Activated T-cell treated with anti-CD3 and anti-CD28 coated beads for 48 hours (primary cell): ENCODE results near the gene SSNA1.

Experiments used
- DNase-seq: peaks from one replicate; pipeline ENCODE4 v3.0.0-alpha.2; 2020; ENCODE audit warnings: low read depth

The SSNA1 gene, protein sequence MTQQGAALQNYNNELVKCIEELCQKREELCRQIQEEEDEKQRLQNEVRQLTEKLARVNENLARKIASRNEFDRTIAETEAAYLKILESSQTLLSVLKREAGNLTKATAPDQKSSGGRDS

DNA sequence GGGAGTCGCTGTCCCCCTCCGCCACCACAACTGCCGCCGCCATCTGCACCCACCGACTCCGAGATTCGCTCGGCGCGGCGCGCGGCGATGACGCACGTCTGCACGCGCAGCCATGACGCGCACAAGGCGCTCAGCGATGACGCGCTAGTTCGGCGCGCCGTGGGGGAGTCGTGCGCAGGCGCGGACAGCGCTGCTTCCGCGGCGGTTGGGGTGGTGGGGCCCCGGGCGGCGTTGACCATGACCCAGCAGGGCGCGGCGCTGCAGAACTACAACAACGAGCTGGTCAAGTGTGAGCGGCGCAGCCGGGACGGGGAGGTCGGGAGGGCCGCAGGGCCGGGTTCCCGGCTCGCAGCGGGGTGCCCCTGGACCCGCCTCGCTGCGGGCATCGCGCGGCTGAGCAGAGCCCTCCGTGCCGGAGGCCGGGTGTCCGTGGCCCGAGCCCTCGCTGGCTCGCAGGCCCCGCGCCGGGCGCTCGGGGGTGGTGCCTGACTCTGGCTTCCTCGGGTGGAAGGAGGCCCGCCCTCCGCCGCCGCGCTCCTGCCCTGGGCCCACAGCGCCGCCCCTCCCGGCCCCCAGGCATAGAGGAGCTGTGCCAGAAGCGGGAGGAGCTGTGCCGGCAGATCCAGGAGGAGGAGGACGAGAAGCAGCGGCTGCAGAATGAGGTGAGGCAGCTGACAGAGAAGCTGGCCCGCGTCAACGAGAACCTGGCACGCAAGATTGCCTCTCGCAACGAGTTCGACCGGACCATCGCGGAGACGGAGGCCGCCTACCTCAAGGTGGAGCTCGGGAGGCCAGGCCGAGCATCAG, at the start of gene SSNA1, which contains the start of gene ANAPC2:
Gene SSNA1, plus strand, starts transcription at position 187 of the 807 bp plus-strand sequence. Its CDS starts 51 bp downstream, at position 238.
Gene ANAPC2, minus strand, starts transcription at position 71 of the 807 bp plus-strand sequence. Its CDS starts 28 bp downstream, at position 43.
- peak; percentile 97 for DNase-seq

DNA sequence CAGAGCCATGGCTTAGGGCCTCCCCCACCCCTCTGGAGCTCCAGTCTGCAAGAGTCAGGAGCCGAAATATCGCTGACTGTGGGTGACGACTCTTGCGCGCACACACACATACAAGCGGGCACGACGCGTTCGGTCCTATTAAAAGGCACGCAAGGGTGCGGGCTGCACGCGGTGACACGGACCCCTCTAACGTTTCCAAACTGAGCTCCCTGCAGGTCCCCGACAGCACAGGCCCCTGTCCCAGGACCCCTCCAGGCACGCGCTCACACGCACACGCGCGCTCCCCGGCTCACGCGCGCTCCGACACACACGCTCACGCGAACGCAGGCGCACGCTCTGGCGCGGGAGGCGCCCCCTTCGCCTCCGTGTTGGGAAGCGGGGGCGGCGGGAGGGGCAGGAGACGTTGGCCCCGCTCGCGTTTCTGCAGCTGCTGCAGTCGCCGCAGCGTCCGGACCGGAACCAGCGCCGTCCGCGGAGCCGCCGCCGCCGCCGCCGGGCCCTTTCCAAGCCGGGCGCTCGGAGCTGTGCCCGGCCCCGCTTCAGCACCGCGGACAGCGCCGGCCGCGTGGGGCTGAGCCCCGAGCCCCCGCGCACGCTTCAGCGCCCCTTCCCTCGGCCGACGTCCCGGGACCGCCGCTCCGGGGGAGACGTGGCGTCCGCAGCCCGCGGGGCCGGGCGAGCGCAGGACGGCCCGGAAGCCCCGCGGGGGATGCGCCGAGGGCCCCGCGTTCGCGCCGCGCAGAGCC, 49.6 kb upstream of the SSNA1 start, which contains the start of gene GRIN1:
Gene GRIN1, plus strand, starts transcription at position 433 of the 746 bp plus-strand sequence. CDS start 333 bp downstream, outside the sequence.
- DNase-seq = no peak

DNA sequence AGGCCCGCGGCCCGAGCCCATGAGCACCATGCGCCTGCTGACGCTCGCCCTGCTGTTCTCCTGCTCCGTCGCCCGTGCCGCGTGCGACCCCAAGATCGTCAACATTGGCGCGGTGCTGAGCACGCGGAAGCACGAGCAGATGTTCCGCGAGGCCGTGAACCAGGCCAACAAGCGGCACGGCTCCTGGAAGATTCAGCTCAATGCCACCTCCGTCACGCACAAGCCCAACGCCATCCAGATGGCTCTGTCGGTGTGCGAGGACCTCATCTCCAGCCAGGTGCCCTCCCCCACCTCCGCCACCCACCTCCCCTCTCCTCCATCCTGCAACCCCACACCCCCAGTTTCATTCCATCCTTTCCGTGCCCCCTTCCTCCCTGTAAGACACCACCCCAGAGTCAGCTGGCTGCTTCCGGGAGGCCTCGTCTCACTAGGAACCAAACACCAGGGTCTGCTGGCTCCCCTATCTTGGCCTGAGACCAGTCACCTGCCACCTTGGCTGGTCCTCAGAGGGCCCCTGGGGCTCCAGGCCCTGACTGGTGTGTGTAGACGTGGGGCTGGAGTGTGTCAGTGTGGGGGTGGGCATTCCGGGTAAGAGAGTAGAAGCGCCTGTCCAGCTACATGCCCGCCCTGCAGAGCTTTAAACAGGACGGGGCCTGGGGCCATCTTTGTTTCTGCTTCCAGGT, 48.9 kb upstream of the SSNA1 start:
- no peak for DNase-seq

DNA sequence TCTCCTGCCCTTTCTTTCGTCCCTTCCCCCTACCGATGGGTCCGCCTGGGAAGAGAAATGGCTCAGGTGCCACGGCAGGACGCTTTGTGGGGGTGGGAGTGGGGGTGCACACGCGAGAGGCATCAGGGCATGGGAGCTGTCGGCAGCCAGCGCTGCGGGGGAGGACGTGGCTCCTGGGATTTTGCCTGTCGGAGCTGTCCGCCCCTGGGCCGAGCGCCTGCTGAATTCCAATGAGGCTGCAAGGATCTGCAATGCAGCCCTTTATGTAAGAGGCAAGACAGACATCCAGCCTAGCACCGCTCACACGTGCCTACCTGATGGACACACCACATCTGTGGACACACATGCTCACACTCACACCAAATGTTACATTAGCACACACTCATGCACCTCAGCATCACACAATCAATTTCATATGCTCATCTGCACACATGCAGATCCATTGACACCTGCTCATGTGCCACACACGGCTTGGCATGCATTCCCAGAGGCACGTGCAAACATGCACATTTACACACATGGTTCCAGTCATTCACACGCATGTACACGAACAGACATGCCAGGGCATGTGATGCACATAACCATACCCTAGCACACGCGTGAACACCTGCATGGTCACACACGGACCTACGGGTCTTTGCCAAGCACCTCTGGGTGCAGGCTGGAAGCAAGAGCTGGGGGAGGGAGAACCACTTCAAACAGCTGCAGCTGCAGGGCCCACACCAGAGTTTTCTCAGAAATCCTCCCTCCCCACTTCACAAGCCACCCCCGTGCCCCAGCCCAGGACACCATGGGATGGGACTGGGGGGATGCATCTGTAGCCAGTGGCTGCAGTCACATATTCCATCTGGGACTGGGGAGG, 48.1 kb upstream of the SSNA1 start:
- DNase-seq = no peak

DNA sequence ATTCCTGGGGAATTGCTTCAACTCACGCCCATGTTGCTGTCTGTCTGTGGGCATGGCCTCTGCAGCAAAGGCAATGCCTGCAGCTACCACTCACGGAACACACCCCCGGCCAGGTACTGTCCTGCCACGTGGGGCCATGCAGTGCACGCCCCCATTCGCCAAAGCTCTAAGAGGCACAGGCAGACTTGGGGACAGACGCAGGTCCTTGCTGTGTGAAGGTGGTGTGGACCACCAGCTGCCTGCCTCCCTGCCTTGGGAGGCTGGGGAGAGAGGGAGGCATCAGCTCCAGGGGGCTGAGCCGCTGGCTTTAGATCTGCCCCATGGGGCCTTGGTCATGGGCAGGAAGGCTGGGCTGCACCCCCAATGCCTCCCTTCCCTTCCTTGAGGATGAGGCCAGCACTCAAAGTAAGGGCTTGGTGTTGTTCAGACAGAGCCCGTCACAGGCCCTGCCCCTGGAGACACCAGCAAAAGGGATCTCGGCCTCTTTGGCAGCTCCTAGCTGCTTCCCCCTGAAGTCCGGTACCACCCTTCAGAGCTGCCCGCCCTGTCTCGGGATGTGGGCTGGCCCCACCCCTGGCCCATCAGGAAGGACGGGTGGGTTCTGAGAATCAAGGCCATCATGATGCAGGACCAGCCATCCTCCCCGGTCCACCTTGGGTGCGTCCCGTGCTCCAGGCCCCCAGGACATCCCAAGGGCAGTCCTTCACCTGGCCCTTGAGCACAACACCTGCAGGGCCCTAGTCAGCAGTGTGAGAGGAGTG, 47.2 kb upstream of the SSNA1 start:
- no peak for DNase-seq

DNA sequence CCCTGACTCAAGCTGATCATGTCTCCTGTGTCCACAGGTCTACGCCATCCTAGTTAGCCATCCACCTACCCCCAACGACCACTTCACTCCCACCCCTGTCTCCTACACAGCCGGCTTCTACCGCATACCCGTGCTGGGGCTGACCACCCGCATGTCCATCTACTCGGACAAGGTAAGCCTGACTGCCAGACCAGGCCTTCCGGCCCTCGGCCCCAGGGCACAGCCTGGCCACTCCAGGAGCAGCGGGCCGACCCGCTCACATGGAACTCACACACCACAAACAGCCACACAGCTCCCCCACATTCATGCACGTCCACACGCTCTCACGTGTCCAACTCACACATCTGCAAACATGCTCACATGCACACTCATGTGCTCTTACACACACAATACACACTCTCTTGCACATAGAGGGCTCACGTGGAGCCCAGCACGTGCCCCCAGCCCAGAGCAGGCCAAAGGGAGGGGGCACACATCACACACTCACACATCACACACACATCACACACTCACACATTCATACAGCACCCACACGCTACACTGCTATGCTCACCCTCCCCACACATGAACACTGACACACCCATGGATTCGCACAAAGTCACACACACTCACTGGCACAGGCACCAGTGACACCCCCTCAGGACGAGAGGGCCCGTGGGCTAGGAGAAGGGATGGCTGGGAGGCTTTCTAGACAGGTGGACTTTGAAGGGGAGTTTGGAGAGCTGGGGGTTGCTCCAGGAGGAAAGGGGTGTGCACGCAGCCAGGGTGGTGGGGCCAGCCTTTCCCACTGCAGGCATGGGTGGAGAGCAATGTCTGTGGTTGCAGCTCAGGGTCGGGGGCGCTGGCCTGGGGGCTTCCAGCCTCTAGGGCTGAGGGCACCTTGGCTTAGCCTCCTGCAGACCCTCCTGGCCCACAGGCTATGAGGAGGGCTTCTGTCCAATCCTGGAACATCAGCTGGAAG, 46.2 kb upstream of the SSNA1 start:
- DNase-seq = no peak

DNA sequence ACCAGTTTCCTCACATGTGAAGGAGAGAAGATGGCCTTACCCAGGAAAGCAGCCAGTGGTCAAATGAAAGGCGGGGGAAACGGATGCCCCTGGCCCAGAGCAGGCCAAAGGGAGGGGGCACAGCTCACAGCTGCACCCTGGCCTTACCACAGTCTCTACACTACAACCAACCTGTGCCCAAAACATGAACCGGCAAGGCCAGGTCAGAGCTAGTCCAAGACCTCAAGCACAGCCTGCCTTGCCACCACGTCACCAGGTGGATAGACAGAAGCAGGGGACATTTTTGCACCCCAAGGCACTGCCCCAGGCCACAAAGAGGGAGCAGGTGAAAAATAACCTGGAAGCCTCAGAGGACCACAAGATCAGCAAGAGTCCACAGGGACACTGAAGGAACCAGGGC, 45.0 kb upstream of the SSNA1 start:
- DNase-seq = no peak

DNA sequence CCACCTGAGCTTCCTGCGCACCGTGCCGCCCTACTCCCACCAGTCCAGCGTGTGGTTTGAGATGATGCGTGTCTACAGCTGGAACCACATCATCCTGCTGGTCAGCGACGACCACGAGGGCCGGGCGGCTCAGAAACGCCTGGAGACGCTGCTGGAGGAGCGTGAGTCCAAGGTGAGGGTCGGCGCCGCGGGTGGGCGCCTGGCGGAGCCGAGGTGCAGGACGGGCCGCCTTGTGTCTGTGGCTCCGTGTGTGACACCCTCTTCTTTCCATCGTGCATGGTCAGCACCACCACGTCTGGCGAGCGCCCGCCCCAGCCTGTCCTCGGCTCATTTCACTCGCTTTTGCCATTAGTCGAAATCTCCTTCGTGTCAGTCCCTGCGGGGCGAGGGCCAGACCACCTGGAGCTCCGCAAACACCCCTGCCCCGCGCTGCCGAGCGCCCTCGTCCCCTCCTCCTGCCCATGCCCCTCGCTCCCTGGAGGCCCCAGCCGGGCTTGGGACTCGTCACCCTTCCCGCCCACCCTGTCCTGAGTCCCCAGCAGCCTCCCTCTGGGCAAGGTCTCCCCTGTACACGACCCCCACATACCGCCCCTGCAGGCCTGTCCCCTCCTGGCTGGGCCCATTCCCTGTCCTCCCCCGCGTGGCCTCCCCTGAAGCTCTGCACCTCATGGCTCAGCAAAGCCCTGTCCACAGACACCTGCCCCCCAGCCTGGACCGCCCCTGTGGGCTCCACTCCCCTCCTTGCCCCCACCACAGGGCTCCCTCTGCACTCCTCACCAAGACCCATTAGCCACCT, 42.5 kb upstream of the SSNA1 start:
- no peak for DNase-seq

DNA sequence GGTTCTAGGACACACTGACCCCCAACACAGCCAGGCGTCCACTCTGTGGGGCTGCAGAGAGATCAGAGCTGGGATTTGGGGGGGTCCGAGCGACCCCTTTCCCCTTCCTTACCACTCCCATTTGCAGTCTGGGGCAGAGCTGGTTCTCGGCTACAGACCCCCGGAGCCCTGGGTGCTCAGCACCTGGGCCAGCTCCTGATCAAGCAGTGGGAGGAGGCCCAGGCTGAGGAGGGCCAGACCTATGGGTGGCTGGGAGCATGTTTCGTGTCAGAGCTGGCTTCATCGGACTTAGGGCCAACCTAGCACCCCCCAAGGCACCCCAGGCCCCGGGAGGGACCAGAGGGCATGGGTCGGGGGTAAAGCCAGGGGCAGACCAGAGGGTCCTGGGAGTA, 42.0 kb upstream of the SSNA1 start:
- DNase-seq = no peak

DNA sequence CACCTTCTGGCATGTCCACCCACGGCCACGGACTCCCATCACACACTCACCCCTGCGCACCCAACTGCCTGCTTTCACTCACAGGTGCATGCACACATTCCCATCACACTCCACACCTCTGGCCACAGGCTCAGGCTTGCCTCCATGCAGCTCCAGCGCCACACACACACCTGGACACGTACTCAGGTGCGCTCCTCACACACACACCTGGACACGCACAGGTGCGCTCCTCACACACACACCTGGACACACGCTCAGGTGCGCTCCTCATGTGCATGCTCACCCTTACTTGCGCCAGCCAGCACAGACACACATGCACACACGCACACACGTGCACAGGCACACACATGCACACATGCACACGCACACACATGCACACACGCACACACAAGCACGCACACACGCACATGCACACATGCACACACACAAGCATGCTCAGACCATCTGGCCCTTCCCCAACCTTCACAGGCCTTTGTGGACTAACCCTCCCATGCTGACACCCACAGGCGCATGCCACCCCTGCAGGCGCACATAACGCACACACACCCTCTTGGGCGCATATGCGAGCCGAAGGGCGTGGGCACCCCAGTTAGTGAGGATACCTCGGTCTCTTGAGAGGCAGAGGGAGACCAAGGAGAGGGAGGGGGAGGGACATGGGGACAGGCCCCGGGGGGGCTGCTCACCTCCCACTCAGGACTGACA, 41.2 kb upstream of the SSNA1 start:
- no peak for DNase-seq

DNA sequence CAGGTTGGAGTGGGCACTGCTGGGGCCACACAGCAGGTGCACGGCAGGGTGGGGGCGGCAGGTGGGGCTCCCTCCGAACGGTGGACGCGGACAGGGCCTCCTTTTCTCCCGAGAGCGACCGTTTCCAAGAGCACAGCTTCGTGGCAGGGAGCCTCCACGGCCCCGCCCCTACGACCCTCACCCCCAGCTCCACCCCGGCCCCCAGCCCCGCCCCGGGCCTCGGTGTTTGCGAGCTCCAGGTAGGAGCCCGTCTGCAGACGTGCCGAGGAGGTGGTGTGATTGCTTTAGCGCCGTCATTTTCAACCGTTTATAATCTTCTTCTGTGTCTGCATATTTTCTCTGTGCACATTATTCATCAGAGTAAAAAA, 40.7 kb upstream of the SSNA1 start:
- DNase-seq = no peak

DNA sequence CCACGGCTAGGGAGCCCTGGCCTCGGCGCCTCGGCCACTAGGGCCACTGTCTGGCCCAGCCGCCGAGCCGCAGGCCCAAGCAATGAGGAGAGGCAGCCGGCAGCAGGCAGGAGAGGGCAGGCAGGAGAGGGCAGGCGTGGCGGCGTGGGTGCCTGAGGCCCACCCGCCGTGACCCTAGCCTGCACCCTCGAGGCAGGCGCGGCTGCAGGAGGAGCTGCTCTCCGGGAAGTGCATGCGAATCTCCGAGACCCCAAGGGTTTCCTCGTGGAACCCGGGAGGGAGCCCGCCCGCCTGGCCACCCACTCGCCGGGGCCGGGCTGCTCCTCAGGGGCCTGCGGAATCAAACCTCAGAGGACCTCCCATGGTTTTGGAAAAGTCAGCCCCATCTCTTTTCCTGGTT, 40.2 kb upstream of the SSNA1 start:
- DNase-seq = no peak

DNA sequence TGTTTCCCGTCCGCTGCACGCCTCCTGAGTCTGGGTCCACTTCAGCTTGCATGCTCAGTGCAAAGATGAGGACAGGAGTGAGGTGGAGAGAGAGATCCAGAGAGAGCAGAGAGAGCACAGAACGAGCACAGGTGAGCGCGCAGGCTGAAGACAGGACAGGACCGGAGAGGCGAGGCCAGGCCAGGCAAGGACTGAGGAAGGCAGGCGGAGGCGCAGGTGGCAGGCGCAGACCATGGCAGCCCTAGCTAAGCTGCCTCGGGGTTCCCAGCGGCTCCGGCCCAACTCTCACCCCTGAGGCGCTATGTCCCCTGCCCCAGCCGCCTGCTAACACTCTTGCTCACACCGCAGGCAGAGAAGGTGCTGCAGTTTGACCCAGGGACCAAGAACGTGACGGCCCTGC, 39.8 kb upstream of the SSNA1 start:
- DNase-seq = no peak

DNA sequence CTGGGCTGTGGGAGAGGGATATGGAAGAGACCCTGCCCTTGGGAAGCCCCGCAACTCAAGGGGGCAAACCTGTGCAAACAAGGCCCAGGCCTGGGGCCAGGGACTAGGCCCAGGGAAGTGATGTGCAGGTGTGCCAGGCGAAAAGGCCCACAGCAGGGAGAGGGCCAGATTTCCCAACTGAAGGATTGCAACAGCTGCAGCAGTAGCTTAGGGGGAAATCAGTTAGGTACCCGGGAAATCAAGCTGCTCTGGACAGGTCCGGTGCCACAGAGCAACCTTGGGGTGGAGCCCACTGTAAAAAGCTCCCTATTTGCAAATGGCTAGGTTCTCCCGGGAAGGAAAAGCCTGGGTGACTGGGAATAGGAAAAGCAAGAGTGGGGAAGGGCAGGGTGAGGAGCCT, 39.1 kb upstream of the SSNA1 start:
- DNase-seq = no peak

DNA sequence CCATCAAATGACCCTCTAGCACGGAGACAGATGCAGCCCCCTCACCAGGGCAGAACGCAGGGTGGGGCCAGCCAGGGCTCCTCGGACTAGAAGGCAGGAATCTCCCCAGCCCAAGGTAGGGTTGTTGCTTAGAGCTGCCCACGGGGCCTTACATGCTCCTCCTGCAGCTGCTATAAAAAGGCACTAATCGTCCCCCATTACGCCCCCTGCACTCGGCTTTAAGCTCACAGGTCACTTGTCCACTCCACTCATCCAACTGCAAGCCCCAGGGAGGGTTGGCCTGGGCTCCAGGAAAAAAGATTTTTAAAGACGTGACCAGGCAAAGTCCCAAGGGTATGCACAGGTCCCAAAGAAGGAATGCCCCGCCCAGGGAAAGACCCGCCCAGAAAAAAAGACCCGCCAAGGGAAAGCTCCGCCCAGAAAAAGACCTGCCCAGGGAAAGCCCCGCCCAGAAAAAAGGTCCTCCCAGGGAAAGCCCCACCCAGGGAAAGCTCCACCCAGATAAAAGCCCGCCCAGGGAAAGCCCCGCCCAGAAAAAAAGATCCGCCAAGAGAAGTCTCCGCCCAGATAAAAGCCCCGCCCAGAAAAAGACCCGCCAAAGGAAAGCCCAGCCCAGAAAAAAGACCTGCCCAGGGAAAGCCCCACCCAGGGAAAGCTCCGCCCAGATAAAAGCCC, 38.4 kb upstream of the SSNA1 start:
- peak; percentile 53 for DNase-seq

DNA sequence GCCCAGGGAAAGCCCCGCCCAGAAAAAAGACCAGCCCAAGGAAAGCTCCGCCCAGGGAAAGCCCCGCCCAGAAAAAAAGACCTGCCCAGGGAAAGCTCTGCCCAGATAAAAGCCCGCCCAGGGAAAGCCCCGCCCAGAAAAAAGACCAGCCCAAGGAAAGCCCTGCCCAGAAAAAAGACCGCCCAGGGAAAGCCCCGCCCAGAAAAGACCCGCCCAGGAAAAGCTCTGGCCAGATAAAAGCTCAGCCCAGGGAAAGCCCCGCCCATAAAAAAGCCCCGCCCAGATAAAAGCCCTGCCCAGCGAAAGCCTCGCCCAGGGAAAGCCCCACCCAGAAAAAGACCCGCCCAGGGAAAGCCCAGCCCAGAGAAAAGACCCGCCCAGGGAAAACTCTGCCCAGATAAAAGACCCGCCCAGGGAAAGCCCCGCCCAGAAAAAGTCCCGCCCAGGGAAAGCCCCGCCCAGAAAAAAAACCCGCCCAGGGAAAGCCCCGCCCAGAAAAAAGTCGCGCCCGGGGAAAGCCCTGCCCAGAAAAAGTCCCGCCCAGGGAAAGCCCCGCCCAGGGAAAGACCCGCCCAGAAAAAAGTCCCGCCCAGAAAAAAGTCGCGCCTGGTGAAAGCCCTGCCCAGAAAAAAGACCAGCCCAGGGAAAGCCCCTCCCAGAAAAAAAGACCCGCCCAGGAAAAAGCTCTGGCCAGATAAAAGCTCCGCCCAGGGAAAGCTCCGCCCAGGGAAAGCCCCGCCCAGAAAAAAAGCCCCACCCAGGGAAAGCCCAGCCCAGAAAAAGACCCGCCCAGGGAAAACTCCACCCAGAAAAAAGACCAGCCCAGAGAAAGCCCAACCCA, 37.6 kb upstream of the SSNA1 start:
- peak; percentile 70 for DNase-seq
